NCI-H146 treated with DMSO at 0.1 percent for 48 hours (cell line): ENCODE data around the gene HDAC9.

ENCODE experiments used
- DNase-seq: peaks from one replicate; lab custom pipeline; 2025; ENCODE audit not compliant: unreplicated experiment; lab: John Stamatoyannopoulos, UW

Gene HDAC9

GRCh38 chr7:18873734-18874336 is 378.3 kb downstream of the HDAC9 start:
- no peak for DNase-seq

DNA sequence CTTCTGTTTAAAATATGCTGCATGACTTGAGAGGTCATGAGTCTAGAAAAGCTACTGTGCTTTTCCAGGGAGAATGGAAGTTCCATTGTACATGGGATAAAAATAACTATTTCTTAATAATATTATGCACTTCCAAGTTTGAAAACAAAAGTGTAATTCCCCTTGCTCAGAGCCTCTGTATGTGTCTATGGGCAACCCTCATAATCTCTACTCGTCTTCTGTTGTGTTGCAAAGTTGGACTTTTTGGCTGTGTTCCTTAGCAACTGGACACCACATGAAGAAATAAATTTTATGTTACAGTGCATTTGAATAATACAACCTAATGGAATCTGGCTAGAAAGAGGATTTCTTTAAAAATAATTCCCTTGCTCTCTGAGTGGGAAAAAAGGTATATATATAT is 379.3 kb downstream of the HDAC9 start:
- no peak for DNase-seq

GRCh38 chr7:18877874-18878273 is 382.3 kb downstream of the HDAC9 start:
- DNase-seq = no peak

- no peak for DNase-seq
These were observed 391.3 kb downstream of the HDAC9 start for GRCh38 chr7:18886832-18887231.

GRCh38 chr7:18889436-18889835 is 393.9 kb downstream of the HDAC9 start:
- DNase-seq = no peak

- no peak for DNase-seq
These were observed 394.6 kb downstream of the HDAC9 start for GRCh38 chr7:18890134-18890533.

DNA sequence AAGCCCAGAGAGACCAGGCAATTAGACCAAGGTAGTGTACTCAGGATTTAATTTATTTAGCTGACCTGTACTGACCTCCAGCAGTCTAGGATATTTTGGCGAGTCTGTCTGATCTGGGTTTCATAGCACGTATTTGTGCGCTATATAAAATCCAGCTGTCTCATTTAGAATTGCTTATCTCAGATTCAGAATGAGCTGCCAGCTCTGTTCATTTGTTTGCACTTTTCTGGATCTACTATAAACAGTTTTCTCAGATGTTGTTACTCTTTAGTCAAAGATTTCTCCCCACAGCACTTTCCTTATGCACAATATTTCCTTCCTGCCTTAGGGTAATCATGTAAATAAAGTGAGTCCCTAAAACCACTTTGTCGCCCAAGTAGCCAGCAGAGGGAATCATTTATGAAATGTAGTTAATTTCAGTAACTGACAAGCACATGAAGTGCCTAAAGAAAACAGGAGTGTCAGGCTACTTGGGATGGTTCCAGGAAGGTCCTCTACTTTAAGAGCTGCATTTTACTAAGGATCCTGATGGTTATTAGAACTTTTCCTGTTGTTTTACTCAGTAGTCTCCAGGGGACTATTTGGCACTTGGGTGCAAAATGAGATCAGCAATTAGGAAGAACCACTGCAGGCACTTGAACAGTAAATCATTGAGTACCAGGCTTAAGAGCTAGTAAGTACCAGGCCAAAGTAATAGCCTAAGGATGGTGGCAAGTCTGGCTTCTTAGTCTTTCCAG is 395.5 kb downstream of the HDAC9 start:
- DNase-seq = no peak

DNA sequence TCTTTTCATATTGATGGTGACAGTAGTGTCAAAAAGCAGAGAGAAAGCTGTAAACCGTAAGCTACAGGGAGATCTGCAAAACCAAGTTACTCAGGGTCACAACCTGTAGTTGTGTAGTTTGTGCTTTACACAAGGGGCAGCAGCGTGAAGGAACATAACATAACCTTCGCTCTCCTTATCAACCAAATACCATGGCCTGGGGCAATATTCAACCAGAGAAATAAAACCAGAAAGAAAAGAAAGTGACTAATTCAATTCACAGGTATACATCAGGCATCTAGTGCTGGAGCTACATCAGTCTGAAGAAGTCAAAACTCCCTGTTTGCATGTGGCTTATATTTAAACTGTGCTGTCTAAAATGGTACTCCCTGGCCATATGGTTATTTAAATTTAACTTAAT is 397.6 kb downstream of the HDAC9 start:
- DNase-seq = no peak

DNA sequence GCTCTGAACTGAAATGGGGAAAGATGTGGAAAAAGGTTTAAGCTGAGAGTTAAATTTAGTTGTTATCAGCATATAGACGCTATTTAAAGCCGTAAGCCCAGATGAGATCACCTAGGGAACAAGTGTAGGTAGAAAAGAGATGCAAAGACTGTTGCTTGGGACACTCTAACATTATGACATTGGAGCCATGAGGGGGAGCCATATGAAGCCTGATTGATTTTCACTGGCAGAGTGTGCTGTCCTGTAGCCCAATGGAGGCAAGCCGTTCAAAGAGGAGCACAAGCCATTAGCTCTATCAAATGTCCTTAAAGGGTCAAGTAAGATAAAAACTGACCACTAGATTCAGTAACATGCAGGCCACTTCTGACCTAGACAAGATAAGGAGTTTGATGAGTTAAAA is 398.6 kb downstream of the HDAC9 start:
- DNase-seq = no peak

- DNase-seq = no peak
These were observed 399.9 kb downstream of the HDAC9 start for GRCh38 chr7:18895456-18895855.

- DNase-seq = no peak
These were observed 400.9 kb downstream of the HDAC9 start for GRCh38 chr7:18896343-18896975.

- no peak for DNase-seq
These were observed 404.7 kb downstream of the HDAC9 start for GRCh38 chr7:18900236-18900635.

- no peak for DNase-seq
These were observed 405.3 kb downstream of the HDAC9 start for GRCh38 chr7:18900803-18901202.

- no peak for DNase-seq
These were observed 405.8 kb downstream of the HDAC9 start for GRCh38 chr7:18901351-18901750.

DNA sequence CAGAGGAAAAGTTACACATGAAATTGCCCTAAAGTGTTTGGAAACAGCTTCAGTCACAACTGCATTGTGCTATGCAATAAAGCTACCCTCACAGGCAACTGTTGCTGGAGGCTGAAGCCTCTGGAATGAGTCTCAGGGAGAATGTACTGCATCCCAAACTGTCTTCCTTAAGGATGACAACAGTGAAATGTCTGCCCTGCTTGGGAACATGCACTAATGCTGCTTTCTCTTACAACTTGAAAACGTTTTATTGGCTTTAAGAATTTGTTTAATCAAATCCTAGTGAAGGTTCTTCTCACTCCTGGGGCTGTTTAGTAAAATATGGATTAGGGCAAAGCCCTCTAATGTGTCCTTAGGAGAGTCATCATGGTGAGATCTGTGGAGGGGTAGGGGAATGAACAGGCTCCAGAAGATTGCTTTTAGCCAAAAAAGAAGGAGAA is 406.5 kb downstream of the HDAC9 start:
- DNase-seq = no peak

DNA sequence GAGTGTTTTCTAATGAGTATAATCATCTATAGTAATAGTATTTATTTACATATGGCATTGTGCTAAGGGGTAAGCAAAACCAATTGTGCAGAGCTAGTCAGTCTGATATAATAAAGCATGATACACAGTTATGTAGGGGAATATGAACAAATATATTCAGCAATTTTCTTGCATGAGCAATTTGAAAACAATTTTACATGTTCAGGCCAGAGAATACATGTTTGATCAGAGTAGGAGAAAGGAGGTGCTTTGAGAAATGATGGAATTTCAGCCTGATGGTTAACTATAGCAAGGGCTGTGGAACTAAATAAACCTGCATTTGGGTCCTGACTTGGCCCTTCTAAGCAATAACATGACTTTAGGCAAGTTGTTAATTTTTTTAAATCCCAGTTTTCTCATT is 407.3 kb downstream of the HDAC9 start:
- DNase-seq = no peak

- DNase-seq = no peak
These were observed 408.1 kb downstream of the HDAC9 start for GRCh38 chr7:18903695-18904094.

GRCh38 chr7:18905316-18905943 is 409.9 kb downstream of the HDAC9 start:
- DNase-seq = no peak

DNA sequence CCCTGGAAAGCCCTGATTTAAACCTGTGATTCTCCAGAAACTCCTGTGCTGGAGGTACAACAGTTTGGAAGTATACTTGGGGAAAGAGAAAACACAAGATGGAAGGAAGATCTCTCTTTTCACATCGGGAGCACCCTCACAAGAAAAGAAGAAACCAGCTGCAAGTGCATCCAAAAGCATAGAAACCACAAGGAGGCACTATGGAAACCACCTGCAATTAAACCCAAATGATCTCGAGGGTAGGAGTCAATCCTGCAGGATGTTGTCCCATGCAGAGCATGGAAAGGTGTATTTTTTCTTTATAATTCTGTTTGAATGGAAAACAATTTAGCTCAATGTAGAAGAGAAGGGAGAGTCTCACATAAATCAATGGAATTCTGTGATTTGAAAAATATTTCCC is 411.4 kb downstream of the HDAC9 start:
- DNase-seq = no peak

DNA sequence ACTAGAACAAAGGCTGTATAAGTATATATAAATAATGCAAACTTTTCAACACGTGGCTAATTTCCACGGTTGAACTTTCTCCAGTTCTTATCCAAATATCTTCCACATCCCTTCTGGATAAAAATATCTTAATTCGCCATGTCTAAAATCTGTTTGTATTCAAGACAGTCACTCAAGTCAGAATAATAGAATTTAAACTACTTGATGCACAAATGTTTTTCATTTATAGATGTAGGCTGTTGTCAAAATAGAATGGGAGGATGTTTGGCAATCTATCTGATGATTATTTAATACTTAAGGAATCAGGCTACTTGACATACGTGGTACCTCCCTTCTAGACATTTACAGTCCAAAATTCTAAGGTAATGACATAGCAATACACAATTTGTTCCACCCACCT is 417.6 kb downstream of the HDAC9 start:
- no peak for DNase-seq

GRCh38 chr7:18916826-18917225 is 421.3 kb downstream of the HDAC9 start:
- no peak for DNase-seq

DNA sequence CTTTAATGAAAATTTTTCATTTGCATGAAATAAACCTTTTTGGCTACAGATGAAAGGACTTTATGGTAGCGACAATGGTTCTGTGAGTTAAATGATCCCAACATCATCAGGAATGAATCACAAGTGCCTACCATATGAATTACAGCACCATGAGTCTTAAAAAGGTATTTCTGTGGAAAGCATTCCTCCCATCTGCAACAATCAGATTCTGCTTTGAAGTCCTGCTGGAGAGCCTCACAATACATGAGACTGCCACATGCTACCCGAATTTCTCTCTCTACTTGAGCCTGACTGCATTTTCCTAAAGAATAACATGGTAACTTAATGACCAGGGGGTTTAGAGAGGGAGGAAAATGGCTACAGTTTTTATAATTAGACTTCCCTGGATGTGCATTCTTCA is 431.6 kb downstream of the HDAC9 start:
- DNase-seq = no peak
